Stomach (tissue), 9 donors: ENCODE measurements around the gene SIKE1. TPM values are rescaled to one million over a fixed set of nuclear protein-coding genes. Genes with fewer than 3 reads are reported as not detected.
A peak's percentile ranks its signal among the peaks of the same experiment; 100 is the strongest.
"Not testable (repeated sequence)": the region's sequence is repeated elsewhere in the genome, so short reads cannot be mapped to it uniquely, and the experiment has no call there.

Experiments used
- DNase-seq, 2 donors: peaks; one replicate each; pipeline versions ENCODE4 v3.0.0 to v3.0.0-alpha.2; 2013 to 2019
- H3K27ac ChIP-seq, 5 donors: fragments of 200-600 bp in 4 of 5; sonication (generic) in 4 of 5; one replicate each; pipeline ENCODE4 v1.5.1; 2013 to 2019; ENCODE audit warnings: mild to moderate bottlenecking in 1 of 5, moderate library complexity in 1 of 5
- H3K27me3 ChIP-seq, 3 donors: fragments of 200-600 bp; sonication (generic); one replicate each; pipeline ENCODE4 v1.5.1; 2017 to 2019; ENCODE audit warnings: mixed run types in 1 of 3
- H3K36me3 ChIP-seq, 4 donors: fragments of 200-600 bp; sonication (generic); 1 replicate in 3 of 4; 2 replicates in 1 of 4; pipeline ENCODE4 v1.5.1; 2016 to 2019
- H3K4me1 ChIP-seq, 4 donors: fragments of 200-600 bp; sonication (generic); one replicate each; pipeline ENCODE4 v1.5.1; 2016 to 2019
- H3K4me3 ChIP-seq, 4 donors: fragments of 200-600 bp; sonication (generic) in 3 of 4; one replicate each; pipeline ENCODE4 v1.5.1; 2016 to 2019; ENCODE audit warnings: mild to moderate bottlenecking in 1 of 4
- H3K9me3 ChIP-seq, 4 donors: fragments of 200-600 bp; sonication (generic); one replicate each; pipeline ENCODE4 v1.5.1; 2016 to 2019
- CTCF ChIP-seq, 7 experiments: fragments of 450-650 bp in 4 of 7; fragments of 200-600 bp in 3 of 7; sonication (generic) in 3 of 7; IDR thresholded peaks; one replicate each; pipeline ENCODE4 v1.5.1; 2016 to 2019; ENCODE audit warnings: antibody characterized with exemption in 7 of 7, control low read depth in 2 of 7, mild to moderate bottlenecking in 1 of 7
- EP300 ChIP-seq: sonication (generic); formaldehyde crosslinking; IDR thresholded peaks from one replicate; pipeline ENCODE4 v1.6.1; 2017; ENCODE audit warnings: antibody characterized with exemption
- POLR2A ChIP-seq, 4 donors: fragments of 450-650 bp; IDR thresholded peaks; one replicate each; pipeline ENCODE4 v1.6.1; 2016; ENCODE audit warnings: antibody characterized with exemption in 4 of 4, control low read depth in 2 of 4, mild to moderate bottlenecking in 1 of 4, moderate library complexity in 1 of 4
- POLR2AphosphoS5 ChIP-seq, 3 donors: sonication (generic); formaldehyde crosslinking; IDR thresholded peaks; one replicate each; pipeline ENCODE4 v1.6.1; 2016; ENCODE audit warnings: antibody characterized with exemption in 3 of 3
- WGBS, 5 donors: extraction: QIAGEN DNeasy Blood & Tissue Kit in 3 of 5; methylation state at CpG; one replicate each; pipeline versions ENCODE4 v1.1.5 to v1.1.7; 2013 to 2018; 5-methylcytosine and 5-hydroxymethylcytosine counted together
- intact Hi-C: fragments of 100-400 bp; cut with DNase I; formaldehyde crosslinking; loops from one replicate; pipeline ENCODE4 v1.15.1; 2023; ENCODE audit warnings: low total_unique reads
- polyA plus RNA-seq, 3 donors: library from polyadenylated mRNA; stranded (reverse); fragments of 200-250 nt; gene quantifications; one replicate each; pipeline ENCODE4 v1.2.3, GENCODE V29; 2013
- total RNA-seq, 5 donors: library from RNA; depleted of rRNA; stranded (reverse); fragments of >200 nt; gene quantifications; one replicate each; pipeline versions ENCODE4 v1.1.0 to v1.2.3, GENCODE V29; 2014 to 2016
- donor health status: healthy with polysubstance abuse.
- donor health status: Bipolar disorder and iron deficiency.
- donor health status: healthy.

SIKE1 gene
- total and polyA plus RNA-seq, 8 donors = 10.2 to 111 (median 22.6) TPM

GRCh38 chr1:114782476-114782875 is 2.0 kb upstream of the SIKE1 start:
- Histone ChIP-seq H3K27me3 (no peaks in the 10 kb centered on the region), H3K9me3 (peaks cover 0 to 11% (median 7%) of the 10 kb centered on the region in 4 donors), H3K4me1 (peaks cover 9 to 21% (median 20%) of the 10 kb centered on the region in 4 donors), H3K27ac (no peak overlapping the region), H3K4me3 (no peak overlapping the region), H3K36me3 (peaks cover 0 to 15% (median 12%) of the 10 kb centered on the region in 4 donors)
- 79 to 85% (median 83%) methylated on average over 5 of the region's 5 CpGs for WGBS, 5 donors
- intact Hi-C loops = no loop called here
- TF ChIP-seq CTCF (IDR thresholded peaks at IDR 0.05) (no peak), POLR2A (IDR thresholded peaks at IDR 0.05) (no peak), EP300 (no peak), POLR2AphosphoS5 (IDR thresholded peaks at IDR 0.05) (no peak)
- DNase-seq = no peak

- Histone ChIP-seq H3K27ac (peak overlapping the region in 4 of 5 donors; percentile 89 to 95 (median 92)), H3K9me3 (no peaks in the 10 kb centered on the region), H3K36me3 (peaks cover 0 to 40% (median 38%) of the 10 kb centered on the region in 4 donors), H3K4me1 (peaks cover 9 to 21% (median 20%) of the 10 kb centered on the region in 4 donors), H3K4me3 (peak overlapping the region; percentile 58 to 94 (median 88)), H3K27me3 (no peaks in the 10 kb centered on the region)
- intact Hi-C loops = no loop called here
- TF ChIP-seq POLR2AphosphoS5 (IDR thresholded peaks at IDR 0.05) = no peak
- TF ChIP-seq POLR2A (IDR thresholded peaks at IDR 0.05) = no peak
- TF ChIP-seq EP300 = no peak
- no peak for TF ChIP-seq CTCF (IDR thresholded peaks at IDR 0.05)
- DNase-seq = no peak
These were observed 763 bp downstream of the SIKE1 start for GRCh38 chr1:114779722-114780121.

- H3K27ac ChIP-seq, H3K4me3 ChIP-seq, DNase-seq, H3K27me3 ChIP-seq, intact Hi-C loops, H3K9me3 ChIP-seq: not testable (repeated sequence)
- Histone ChIP-seq H3K4me1 (peaks cover 9 to 21% (median 20%) of the 10 kb centered on the region in 4 donors), H3K36me3 (peaks cover 6 to 70% (median 67%) of the 10 kb centered on the region in 4 donors)
- WGBS, 5 donors = 97 to 100% (median 99%) methylated on average over 3 to 4 of the region's 4 CpGs
These were observed 3.8 kb downstream of the SIKE1 start for GRCh38 chr1:114776726-114777125.

GRCh38 chr1:114771992-114772391 is 8.5 kb downstream of the SIKE1 start:
- peaks cover 6 to 89% (median 78%) of the 10 kb centered on the region in 4 donors for H3K36me3 ChIP-seq
- no peak overlapping the region for H3K27ac ChIP-seq
- no peaks in the 10 kb centered on the region for H3K4me1 ChIP-seq
- H3K4me3 ChIP-seq = no peak overlapping the region
- intact Hi-C loops = no loop called here
- WGBS, 5 donors = 93 to 100% (median 95%) methylated on average over 1 of the region's 1 CpG
- no peaks in the 10 kb centered on the region for H3K27me3 ChIP-seq
- TF ChIP-seq POLR2A (IDR thresholded peaks at IDR 0.05) (no peak), POLR2AphosphoS5 (IDR thresholded peaks at IDR 0.05) (no peak), CTCF (IDR thresholded peaks at IDR 0.05) (no peak), EP300 (no peak)
- H3K9me3 ChIP-seq = no peaks in the 10 kb centered on the region
- DNase-seq = no peak

GRCh38 chr1:114770989-114771388 is 9.5 kb downstream of the SIKE1 start:
- WGBS, 5 donors = 90 to 100% (median 99%) methylated on average over 1 of the region's 1 CpG
- no peak overlapping the region for H3K27ac ChIP-seq
- TF ChIP-seq CTCF (IDR thresholded peaks at IDR 0.05) (no peak), POLR2A (IDR thresholded peaks at IDR 0.05) (no peak), EP300 (no peak), POLR2AphosphoS5 (IDR thresholded peaks at IDR 0.05) (no peak)
- H3K4me1 ChIP-seq = no peaks in the 10 kb centered on the region
- no peak for DNase-seq
- no peak overlapping the region for H3K4me3 ChIP-seq
- intact Hi-C loops = no loop called here
- H3K27me3 ChIP-seq = no peaks in the 10 kb centered on the region
- H3K9me3 ChIP-seq = no peaks in the 10 kb centered on the region
- H3K36me3 ChIP-seq = peaks cover 6 to 80% (median 71%) of the 10 kb centered on the region in 4 donors
